Retinal pigment epithelial cell (primary cell): ENCODE measurements around the gene ZNF689.

Experiments used
- DNase-seq: peaks from one replicate; pipeline ENCODE4 v3.0.0-alpha.2; 2010; ENCODE audit warnings: low read depth
- H3K4me3 ChIP-seq: 2 replicates; pipeline ENCODE4 v1.5.1; 2011; ENCODE audit warnings: mild to moderate bottlenecking, low read length, control low read depth, moderate library complexity
- TF ChIP-seq, protein P1 (sequence below): conservative IDR thresholded peaks from 2 replicates; pipeline ENCODE4 v1.5.1; 2011; ENCODE audit warnings: low read depth, low read length, control low read depth, inconsistent platforms

Gene ZNF689

DNA sequence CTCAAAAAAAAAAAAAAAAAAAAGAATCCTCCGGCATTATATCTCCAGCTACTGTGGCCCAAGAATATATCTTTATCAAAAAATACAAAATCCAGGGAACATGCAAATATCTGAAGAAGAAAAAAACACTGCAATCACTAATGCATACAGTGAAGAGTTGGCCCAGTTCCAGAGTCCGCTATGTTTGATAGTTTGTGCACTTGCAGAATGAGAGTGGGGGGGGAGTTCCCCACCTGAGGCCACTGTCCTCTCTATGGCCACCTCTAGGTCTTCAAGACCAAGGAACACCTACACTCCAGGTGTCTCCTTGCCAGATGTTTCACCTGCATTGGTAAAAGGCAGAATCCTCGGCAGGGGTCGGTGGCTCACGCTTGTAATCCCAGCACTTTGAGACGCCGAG is 28.7 kb downstream of the ZNF689 start:
- H3K4me3 ChIP-seq = no peak overlapping the region
- TF ChIP-seq, protein P1, sequence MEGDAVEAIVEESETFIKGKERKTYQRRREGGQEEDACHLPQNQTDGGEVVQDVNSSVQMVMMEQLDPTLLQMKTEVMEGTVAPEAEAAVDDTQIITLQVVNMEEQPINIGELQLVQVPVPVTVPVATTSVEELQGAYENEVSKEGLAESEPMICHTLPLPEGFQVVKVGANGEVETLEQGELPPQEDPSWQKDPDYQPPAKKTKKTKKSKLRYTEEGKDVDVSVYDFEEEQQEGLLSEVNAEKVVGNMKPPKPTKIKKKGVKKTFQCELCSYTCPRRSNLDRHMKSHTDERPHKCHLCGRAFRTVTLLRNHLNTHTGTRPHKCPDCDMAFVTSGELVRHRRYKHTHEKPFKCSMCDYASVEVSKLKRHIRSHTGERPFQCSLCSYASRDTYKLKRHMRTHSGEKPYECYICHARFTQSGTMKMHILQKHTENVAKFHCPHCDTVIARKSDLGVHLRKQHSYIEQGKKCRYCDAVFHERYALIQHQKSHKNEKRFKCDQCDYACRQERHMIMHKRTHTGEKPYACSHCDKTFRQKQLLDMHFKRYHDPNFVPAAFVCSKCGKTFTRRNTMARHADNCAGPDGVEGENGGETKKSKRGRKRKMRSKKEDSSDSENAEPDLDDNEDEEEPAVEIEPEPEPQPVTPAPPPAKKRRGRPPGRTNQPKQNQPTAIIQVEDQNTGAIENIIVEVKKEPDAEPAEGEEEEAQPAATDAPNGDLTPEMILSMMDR = no peak

DNA sequence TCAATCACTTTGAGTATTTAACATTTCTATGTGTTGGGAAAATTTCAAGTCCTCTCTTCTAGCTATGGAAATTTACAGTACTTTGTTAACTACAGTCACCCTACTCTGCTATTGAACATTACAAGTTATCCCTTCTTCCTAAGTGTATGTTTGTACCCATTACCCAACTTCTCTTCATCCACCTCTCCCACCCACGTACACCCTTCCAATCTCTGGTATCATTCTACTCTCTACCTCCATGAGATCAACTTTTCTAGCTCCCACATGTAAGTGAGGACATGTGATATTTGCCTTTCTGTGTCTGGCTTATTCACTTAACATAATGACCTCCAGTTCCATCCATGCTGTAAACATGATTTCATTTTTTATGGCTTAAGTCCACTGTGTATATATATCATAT is 35.5 kb downstream of the ZNF689 start:
- no peak overlapping the region for H3K4me3 ChIP-seq
- TF ChIP-seq, protein P1 = no peak
- no peak for DNase-seq

More for the DNA sequence above, 28.7 kb downstream of the ZNF689 start:
- DNase-seq = no peak

DNA sequence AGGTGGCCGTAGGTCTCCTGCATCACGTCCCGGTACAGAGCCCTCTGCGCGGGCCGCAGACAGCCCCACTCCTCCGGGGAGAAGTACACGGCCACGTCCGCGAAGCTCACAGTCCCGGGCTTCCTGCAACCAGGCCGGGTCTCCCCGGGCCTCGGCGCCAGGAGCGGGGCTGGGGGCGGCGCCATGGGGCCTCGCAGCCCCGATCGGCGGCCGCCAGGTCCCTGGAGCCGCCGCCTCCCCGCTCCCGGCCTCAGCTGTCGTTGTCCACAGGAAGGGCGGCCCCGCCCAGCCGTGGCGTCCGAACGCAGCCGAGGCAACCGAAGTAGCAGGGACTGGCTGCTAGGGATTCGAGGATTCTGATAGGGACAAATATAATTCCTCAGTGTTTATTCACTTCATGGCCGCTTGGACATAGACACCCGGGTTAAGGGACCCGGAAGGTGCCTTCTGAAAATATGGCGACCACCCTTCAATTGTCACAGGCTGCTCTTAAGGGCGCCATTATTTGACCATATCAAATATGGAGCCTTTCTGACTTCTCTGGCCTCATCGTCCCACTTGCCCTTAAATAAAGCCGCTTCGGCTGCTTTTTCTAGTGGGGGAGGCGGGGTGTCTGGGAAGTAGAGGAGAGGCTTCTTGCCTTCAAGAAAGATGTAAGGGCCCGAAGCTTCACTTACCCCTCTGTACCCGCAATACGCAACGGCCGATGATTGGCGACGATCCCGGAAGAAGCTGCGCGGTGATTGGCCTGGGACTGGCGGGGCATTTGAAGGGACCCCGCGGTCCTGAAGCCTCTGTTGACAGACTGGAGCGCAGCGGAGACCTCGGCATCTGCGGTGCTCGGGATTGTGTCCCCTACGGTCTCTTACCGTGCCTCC is 38.5 kb downstream of the ZNF689 start, which contains the start of gene ZNF688:
ZNF688 (minus strand) TSS at position 270 of the 878 bp plus-strand sequence; CDS start at position 185, 85 bp downstream.
- peak; percentile 95 for DNase-seq
- TF ChIP-seq, protein P1 = no peak
- peak within 1 kb of the TSS; percentile 73 for H3K4me3 ChIP-seq

DNA sequence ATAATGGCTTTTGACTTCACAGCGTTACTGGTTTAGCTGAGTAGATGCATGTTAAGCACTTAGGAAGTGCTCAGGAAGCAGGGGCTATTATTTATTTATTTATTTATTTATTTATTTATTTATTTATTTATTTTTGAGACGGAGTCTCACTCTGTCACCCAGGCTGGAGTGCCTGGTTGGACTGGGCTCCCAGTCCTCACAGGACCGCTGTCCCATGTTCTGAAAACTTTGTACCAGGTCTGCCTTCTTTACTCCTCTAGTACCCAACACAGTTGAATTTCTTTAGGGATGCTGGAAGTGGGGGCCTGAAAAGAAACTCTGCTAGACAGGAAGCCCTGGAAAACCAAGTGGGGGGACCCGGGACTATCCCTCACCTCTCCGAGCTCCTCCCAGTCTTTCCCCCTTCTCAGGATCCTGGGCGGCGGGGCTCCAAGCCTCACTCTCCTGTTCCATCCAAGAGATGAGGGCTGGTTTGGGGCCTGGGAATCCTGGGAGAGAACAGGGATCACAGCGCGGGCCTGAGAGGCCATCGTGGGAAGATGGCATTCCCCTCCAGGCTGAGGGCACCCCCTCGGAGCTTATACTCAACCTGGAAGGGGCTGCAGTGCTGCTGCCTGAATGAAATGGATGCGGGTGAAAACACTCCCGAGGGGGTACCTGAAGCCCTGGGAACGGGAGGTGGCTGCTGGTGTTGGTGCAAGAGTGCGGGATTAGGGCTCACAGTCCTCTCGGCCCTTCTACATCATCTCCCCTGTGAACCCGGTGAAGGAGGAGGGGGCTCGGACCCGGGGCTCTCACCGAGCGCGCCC is 39.3 kb downstream of the ZNF689 start:
- H3K4me3 ChIP-seq = peak overlapping the region; percentile 73
- TF ChIP-seq, protein P1 = no peak
- DNase-seq = no peak

DNA sequence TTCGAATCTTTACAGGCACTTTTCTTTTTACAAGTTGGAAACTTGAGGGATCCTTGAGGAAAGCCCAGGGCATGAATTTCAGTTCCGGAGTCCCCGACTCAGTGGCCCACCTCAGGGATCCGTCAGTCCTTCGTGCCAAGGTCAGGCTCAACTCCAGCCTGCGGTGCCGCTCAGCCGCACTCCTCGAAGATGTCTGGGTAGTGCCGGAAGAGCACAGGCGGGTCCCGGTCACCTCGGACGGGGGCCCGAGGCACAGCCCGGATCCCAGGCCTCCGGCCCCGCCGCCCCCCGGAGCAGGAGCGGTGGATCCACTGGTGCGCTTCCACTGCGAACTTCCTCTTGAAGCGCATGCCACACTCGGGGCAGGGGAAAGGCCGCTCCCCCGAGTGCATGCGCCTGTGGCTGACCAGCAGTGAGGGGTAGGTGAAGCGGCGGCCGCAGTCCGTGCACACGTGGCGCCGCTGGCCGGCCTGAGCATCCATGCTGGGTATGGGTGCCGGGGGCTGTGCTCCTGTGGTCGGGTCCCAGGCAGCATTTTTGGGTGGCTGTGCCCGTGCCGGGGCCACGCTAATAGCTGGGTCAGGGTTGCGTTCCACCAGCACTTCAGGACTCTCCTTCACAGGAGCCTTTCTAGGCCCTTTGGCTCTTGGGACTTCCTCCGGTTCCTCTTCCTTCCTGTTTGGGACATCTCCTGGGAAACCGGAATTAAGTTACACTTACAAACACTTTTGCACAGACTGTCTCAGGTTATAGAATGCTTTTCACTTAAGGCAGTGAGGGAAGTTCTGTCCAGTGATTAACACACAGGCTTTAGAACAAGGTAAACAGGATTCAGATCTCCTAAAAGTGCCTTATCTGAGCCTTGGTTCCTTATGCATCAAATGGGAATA is 40.2 kb downstream of the ZNF689 start:
- no peak overlapping the region for H3K4me3 ChIP-seq
- DNase-seq = no peak
- TF ChIP-seq, protein P1 = no peak

DNA sequence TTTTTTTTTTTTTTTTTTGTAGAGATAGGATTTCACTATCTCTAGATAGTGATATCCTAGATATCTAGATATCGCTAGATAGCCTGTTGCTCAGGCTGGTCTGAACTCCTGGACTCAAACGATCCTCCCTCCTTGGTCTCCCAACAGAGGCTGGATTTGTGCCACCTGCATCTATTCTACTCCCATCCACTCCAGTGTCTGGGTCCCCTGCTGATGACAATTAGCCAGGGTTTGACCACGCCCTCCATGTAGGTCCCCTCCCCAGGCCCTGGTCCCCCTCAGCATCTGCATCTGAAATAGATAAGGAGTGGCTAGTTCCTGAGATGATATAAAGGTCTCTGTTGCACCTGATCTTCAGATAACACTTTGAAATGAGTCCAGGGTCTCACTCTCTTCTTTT is 40.9 kb downstream of the ZNF689 start:
- DNase-seq = no peak
- TF ChIP-seq, protein P1 = no peak
- H3K4me3 ChIP-seq = no peak overlapping the region
